ENCODE measurements around the gene NRSN2. TPM values are rescaled to one million over a fixed set of nuclear protein-coding genes. Genes with fewer than 3 reads are reported as not detected.

The NRSN2 gene
- total and polyA plus RNA-seq, 2 donors (not counting 1 experiment from before 2014, with no cell fraction given), result 5.0 to 8.6 TPM

GRCh38 chr20:309841-310644, 36.9 kb upstream of the NRSN2 start:
- DNase-seq (peak; percentile 89), ATAC-seq (ENCODE audit: low read depth) (peak; percentile 100)
- Histone ChIP-seq H2AFZ (ENCODE audit: insufficient read depth, low read depth, low read length, poor library complexity, severe bottlenecking) (peak overlapping the region; percentile 82), H3K4me3 (ENCODE audit: control extremely low read depth in 1 of 5, extremely low read depth in 1 of 5, insufficient read depth in 1 of 5, low read depth in 2 of 5, low read length in 4 of 5) (peak overlapping the region in 4 of 5 experiments; percentile 35 to 62 (median 44)), H3K4me1 (ENCODE audit: control insufficient read depth in 2 of 2, insufficient read depth in 2 of 2, low read length in 2 of 2) (peaks cover 10 to 13% of the 10 kb centered on the region in 2 donors), H3K9ac (ENCODE audit: low read length) (peak overlapping the region; percentile 58), H4K20me1 (ENCODE audit: control insufficient read depth, insufficient read depth, low read length, poor library complexity, severe bottlenecking) (no peaks in the 10 kb centered on the region), H3K27me3 (replicated peaks in 1 of 4; ENCODE audit: control extremely low read depth in 1 of 4, control insufficient read depth in 3 of 4, insufficient read depth in 4 of 4, low read length in 3 of 4) (no peaks in the 10 kb centered on the region), H3K4me2 (replicated peaks; ENCODE audit: low read depth, low read length, poor library complexity, severe bottlenecking) (peak overlapping the region; percentile 79), H3K36me3 (replicated peaks in 1 of 2; ENCODE audit: control extremely low read depth in 1 of 2, control insufficient read depth in 1 of 2, extremely low read depth in 1 of 2, insufficient read depth in 2 of 2, low read length in 1 of 2) (no peaks in the 10 kb centered on the region), H3K27ac (ENCODE audit: low read length in 2 of 2) (peak overlapping the region in 1 of 2 donors; percentile 14), H3K9me3 (ENCODE audit: control extremely low read depth in 1 of 3, control insufficient read depth in 2 of 3, insufficient read depth in 1 of 3, low read length in 2 of 3) (peaks cover 0 to 4% (median 0%) of the 10 kb centered on the region in 3 donors), H3K79me2 (ENCODE audit: control insufficient read depth, insufficient read depth, low read length) (no peaks in the 10 kb centered on the region)
- intact Hi-C loops (cut with micrococcal nuclease), result loop anchor here (1.0 kb wide), 3 partner anchors 12 to 20 kb away; partner anchors contain the start of gene C20orf96
- Mint-ChIP-seq H3K4me3 (peak overlapping the region; percentile 92), H3K4me1 (peaks cover 16% of the 10 kb centered on the region), H3K9me3 (ENCODE audit: insufficient read depth) (no peaks in the 10 kb centered on the region), H3K27me3 (no peaks in the 10 kb centered on the region), H3K27ac (peak overlapping the region; percentile 89)
- POLR2A ChIA-PET, result interaction anchor here (0.5 to 2.3 kb wide), 2 partner anchors 14 to 24 kb away, joined by 6 to 7 read pairs; no protein-coding TSS in a partner anchor
- WGBS (ENCODE audit: insufficient coverage), result 11% methylated on average over 28 of the region's 31 CpGs
- no peak for TF ChIP-seq CTCF (IDR thresholded peaks at IDR 0.05)
- no peak for TF ChIP-seq EZH2 (IDR thresholded peaks at IDR 0.05; ENCODE audit: borderline replicate concordance, insufficient read depth, low read depth, low read length, poor library complexity, severe bottlenecking)
- CTCF ChIA-PET, result interaction anchor here (0.9 to 3.0 kb wide), 6 partner anchors 10 to 45 kb away, joined by 3 to 17 read pairs (median 4); no protein-coding TSS in a partner anchor
